ENCODE results near the gene RGSL1.
A peak's percentile ranks its signal among the peaks of the same experiment; 100 is the strongest.

RGSL1 gene

GRCh38 chr1:182588500-182589396, 138.8 kb downstream of the RGSL1 start, which contains the start of gene RNASEL:
RNASEL (minus strand) TSS chr1:182589256; CDS start chr1:182586806, 2,450 bp downstream.
- DNase-seq (ENCODE audit: low read depth) = peak; percentile 56

- no peak for DNase-seq (ENCODE audit: low read depth)
These were observed 139.6 kb downstream of the RGSL1 start for GRCh38 chr1:182589520-182589919.

GRCh38 chr1:182589931-182590330, 140.0 kb downstream of the RGSL1 start:
- DNase-seq (ENCODE audit: low read depth) = no peak

- no peak for DNase-seq (ENCODE audit: low read depth)
These were observed 145.8 kb downstream of the RGSL1 start for GRCh38 chr1:182595641-182596240.

DNA sequence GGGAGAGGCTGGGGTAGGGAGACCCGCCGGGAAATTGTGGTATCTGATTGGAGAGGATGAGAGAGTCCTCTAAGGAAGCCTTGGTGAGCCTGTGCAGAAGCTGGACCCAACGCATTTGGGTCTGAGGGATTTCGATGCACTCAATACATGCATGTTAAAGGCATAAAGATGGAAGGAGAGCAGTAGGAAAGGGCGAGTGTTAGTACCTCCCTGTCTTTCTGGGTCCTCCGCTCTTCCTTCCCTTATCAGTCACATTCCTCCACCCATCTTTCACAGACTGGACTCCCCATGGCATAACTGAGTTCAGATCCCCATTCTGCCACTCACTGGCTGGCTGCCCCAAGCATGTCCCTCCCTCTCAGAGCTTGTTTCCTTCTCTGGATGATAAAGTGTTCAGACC, 147.0 kb downstream of the RGSL1 start:
- no peak for DNase-seq (ENCODE audit: low read depth)

- DNase-seq (ENCODE audit: low read depth) = no peak
These were observed 148.3 kb downstream of the RGSL1 start for GRCh38 chr1:182598296-182598695.

DNA sequence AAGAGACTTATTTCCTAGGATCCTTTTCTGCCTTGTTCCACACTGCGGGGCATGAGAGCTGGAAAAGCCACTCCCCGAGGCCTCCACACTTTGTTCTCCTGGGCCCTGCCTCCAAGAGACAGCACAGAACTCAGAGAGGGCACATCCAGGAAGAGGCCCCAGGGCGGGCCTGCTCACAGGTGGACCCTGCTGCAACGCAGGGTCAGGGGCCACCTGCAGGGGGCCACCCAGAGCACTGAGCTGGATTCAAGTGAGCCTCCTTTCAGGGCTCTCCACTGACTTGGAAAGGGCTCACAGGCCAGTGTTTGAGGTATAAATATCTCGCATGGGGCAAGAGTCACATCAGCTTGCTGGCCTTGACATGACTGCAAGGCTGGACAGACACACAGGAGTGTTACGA, 149.4 kb downstream of the RGSL1 start:
- DNase-seq (ENCODE audit: low read depth) = no peak

DNA sequence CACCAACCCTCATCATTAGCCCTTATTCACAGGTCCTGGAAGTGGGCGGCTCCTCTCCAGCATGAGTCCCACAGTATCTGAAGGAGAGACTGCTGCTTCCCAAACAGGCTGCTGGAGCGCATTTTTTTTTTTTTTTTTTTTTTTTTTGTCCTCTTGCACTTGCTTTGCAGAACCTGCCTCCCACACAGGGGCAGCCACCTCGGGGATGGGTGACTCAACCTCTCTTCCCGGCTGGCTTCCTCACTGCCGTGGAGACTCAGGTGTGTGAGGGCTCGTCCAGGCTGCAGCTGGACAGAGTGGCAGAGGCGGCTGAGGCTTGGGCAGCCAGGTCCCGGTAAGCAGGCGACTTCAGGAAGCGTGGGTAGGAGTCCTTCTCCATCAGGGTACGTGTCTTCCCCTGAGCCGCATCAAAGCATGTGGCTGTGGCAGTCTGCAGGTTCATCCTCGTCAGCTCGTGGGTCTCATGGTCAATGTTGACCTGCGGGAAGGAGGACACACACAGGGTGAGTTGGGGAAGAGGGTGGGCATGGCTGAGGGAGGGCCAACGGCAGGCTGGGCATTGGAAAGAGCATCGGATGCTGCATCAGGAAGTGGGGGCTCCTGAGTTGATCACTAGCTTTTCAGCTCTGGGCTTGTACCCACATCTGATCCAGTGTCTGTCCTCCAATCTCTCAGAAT, 150.2 kb downstream of the RGSL1 start:
- no peak for DNase-seq (ENCODE audit: low read depth)

GRCh38 chr1:182600745-182601415, 150.9 kb downstream of the RGSL1 start:
- no peak for DNase-seq (ENCODE audit: low read depth)

DNA sequence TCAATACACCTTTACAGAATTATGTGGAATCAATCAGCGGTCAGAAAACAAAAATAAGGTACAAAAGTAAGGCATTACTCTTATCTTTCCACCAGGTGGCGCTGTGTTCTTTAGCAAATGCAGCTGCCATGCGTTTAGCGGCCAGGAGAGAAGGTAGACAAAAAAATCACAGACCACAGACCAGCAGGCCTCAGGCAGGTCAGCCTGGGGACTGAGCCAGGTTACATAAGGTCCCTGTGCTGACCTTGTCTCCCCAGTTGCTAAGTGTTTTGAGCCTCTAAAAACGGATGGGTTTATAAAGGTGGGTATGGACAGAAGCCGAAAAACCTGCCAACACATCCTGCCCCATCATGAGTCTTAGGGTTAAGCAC, 151.5 kb downstream of the RGSL1 start:
- DNase-seq (ENCODE audit: low read depth) = no peak

GRCh38 chr1:182601913-182602312, 152.0 kb downstream of the RGSL1 start:
- no peak for DNase-seq (ENCODE audit: low read depth)

- DNase-seq (ENCODE audit: low read depth) = no peak
These were observed 153.1 kb downstream of the RGSL1 start for GRCh38 chr1:182602935-182603645.

DNA sequence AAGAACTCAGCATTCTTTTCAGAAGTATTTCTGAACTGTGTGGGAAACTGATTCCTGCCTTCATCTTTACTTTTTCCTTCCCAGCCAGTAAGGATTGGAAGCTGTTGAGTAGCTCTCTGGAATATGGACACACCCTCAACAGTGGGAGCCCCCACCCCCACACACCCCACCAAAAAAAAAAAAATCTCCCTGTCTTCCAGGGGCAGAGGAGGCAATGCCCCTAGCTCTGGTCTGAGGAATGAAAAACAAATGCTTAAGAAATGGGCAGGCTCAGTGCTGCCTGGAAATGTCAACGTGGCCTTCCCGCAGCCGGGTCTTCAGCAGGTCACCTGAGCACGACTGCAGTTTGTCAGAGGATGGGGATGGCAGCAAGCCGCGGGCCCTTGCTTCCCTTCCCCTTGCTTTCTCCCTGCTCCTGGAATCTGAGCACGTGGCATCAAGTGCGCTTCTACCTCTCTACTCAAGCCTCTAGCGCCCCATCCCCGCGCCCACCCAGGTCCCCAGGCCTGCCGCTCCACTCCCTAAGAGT, 153.8 kb downstream of the RGSL1 start:
- DNase-seq (ENCODE audit: low read depth) = no peak

DNA sequence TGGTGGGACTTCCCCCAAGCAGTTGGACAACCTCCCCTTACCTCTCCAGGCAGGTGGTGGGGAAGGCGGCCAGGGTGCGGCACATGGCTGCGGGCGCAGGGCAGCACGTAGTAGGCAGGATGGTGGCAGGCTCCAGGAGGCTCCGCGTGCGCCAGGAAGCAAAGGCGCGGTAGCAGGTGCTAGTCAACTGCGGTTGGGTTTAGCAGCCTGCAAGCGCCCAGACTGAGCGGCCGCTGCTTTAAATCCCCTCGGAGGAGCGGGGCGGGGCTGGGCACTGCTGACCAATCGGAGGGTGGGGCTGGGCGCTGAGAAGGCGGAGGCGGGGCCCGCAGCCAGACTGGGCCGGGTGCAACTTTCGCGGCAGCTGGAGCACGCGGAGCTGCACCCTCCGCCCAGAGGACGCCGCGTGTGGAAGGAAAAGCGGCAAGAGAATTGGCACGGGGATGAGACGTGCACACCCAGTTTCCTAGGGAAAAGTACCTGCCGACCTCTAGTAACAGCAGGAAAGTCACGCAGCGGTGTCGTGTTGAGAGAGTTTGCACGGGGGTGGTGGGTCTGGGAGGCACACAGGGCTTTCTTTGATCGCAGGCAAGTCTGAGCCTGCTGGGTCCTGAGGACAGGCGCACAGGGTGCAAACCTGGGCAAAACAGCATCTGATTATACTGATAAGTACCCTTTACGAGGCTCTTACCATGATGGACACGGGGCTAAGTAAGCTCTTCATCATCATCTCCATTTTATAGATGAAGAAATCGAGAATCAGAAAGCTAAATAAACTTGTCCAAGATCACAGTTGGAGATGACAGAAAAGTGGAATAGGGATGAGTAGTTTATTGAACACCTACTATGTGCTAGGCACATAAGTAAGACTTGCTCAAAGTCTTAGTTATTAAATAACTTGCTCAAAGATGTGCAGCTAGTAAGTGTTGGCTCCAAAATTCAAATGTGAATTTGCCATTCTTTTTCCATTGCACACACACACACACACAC, 154.5 kb downstream of the RGSL1 start, which contains the start of gene RGS16:
Gene RGS16 (minus strand): TSS at position 215 of the 990 bp plus-strand sequence. CDS start 130 bp downstream, at position 85.
- DNase-seq (ENCODE audit: low read depth) = no peak

DNA sequence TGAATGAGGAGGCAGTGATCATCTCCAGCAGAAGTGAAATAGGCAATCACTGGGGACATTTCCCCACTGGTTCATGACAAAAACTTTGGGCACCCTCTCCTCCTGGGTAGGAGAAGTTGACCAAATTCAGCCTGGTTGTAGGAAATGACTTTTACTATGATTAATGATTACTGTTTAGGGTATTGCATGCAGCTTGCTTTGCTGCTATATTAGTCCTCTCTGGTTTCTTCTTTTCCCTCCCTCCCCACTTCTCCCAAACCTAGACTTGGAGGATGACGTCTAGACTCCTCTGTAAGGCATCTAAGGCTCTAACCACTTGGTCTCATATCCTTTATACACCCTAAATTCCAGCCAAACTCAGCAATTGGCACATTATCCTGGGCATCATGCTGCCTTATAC, 157.6 kb downstream of the RGSL1 start:
- DNase-seq (ENCODE audit: low read depth) = no peak

DNA sequence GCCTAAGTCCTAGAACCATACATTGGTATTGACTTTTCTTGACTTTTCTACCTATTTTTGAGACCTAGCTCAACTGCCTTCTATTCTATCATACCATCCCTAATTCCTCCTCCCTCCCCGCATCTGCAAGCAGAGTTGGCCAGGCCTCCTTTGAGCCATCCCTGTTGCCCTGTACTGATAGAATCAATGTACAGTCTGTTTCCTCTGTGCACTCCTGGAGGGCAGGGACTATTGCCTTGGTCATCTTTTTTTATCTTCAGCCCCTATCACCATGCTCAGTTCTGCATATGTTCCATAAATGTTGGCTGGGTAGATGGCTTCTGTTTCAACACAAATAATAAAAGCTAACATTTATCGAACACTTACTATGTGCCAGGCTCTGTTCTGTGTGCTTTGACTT, 158.3 kb downstream of the RGSL1 start:
- no peak for DNase-seq (ENCODE audit: low read depth)

GRCh38 chr1:182608845-182609610, 159.1 kb downstream of the RGSL1 start:
- DNase-seq (ENCODE audit: low read depth) = no peak

Measured in GM04504 (cell line).